GM08714 (cell line): ENCODE measurements around the gene BCL2.
"Not testable (repeated sequence)": the region's sequence is repeated elsewhere in the genome, so short reads cannot be mapped to it uniquely, and the experiment has no call there.

ENCODE experiments used
- H3K4me3 ChIP-seq: fragments of 200-500 bp; sonication (Bioruptor generic); 2 replicates; pipeline ENCODE4 v1.5.1; 2014; ENCODE audit warnings: mild to moderate bottlenecking, low read length, inconsistent platforms
- ZNF274 ChIP-seq: IDR thresholded peaks from 2 replicates; pipeline ENCODE4 v1.6.1; 2012; ENCODE audit warnings: mild to moderate bottlenecking, low read depth, low read length

Gene BCL2

DNA sequence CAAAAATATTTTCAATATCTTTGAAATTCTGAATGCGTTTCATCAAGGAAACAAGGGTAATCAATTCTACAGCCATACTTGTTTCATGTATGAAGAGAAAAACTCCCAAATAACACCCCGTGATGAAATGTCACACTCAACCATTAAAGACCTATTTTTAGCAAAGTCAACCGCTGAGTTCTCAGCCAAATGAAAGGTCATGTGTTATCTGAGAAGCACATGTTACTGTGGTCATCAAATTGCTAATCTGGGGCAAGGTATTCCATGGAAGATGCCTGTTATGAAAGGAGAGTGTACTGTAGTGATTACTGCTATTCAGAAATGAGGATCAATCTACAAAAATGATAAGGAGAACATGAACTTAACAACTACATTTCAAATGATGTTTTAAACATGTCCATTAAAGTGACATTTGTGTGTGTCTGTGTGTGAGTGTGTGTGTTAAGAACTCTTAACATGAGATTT lies 126.7 kb downstream of the BCL2 start:
- TF ChIP-seq ZNF274 = no peak

DNA sequence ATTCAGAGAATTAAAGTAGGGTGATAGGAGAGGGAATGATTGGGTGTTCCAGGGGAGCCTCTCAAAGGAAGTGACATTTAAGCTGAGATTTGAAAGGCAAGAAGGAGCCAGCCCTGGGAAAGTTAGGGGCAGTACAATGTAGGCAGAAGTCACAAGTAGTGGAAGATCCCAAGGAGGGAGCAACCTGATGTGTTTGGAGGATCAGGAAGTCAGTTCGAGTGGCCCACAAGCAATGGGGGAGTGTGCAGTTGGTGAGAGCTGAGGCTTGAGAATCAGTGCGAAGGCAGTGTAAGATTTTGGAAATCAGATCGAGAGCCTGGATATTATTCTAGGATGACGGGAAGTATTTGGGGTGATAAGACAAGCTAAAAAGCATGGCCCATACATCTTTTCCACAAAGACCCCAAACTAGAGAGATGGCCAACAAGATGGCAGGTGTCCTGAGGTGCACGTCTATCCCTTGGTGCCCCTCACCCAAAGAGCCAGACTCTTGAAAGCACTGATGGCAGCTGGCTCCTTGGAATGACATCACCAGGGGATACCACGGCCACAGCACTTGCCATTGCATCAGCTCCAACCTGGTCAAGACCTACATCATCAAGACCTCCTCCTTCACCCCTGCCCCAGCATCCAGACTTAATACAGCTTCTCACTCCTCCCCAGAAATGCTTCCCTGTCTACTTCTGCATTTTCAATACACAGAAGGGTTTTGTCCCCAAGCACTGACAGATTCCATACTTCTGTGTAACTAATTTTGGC lies 127.3 kb downstream of the BCL2 start:
- no peak overlapping the region for H3K4me3 ChIP-seq
- no peak for TF ChIP-seq ZNF274

More for the DNA sequence above, 126.7 kb downstream of the BCL2 start:
- H3K4me3 ChIP-seq = no peak overlapping the region

DNA sequence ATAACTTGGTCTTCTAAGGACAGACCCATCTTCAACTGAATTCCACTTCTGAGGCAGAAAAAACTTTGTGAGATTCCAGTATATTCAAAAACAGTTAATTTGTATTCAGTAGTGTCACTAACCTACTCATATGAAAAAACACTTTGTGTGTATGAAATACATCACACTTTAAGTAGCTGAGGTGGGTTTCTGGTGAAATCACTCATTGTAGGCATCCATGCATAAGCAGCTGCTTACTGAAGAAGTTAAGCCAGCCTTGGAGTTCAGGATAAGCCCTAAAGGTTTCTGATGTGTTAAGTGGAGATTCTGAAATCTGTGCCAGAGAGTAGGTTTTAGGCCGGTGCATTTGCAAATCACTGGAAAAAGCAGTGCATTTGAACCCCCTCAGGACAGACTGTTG lies 128.2 kb downstream of the BCL2 start:
- no peak for TF ChIP-seq ZNF274
- no peak overlapping the region for H3K4me3 ChIP-seq

DNA sequence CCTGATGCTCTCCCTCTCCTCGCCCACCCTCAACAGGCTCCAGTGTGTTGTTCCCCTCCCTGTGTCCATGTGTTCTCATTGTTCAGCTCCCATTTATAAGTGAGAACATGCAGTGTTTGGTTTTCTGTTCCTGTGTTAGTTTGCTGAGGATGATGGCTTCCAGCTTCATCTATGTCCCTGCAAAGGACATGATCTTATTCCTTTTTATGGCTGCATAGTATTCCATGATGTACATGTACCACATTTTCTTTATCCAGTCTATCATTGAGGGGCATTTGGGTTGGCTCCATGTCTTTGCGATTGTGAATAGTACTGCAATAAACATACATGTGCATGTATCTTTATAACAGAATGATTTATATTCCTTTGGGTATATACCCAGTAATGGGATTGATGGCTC lies 128.7 kb downstream of the BCL2 start:
- not testable (repeated sequence) for H3K4me3 ChIP-seq

DNA sequence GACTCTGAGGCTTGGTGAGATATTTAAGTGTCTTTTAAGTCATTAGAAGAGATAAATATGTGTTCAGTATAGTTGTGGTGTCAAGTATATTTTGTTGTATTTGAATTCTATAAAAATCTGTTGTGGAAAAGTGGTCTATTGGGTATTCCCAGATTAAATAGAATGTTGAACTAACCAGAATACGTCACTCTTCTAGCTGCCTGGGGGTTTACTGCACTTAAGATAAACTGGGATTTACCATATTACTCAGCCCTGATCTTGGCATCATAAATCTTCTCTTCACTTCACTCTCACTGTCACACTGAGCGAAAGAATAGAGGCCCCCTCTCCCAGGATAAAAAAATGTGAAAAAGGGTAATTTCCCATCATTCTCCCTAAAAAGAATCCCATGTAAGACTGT lies 129.8 kb downstream of the BCL2 start:
- no peak for TF ChIP-seq ZNF274
- no peak overlapping the region for H3K4me3 ChIP-seq

DNA sequence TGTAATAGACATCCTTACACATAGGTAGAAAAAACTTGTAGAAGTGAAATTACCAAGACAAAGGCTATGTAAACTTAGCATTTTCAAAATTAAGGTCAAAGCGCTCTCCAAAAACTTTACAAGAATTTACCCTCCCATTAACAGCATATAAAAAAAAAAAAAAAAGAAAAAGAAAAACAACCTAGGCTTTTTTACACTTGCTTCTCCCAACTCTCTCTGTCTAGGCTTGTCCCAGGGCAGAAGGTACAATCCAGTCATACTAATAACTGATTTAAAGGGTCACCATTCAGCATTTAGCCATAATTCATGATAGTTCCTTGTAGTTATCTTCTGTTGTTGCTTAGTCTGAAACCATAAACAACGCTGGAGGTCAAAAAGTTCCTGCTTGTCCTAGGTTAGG lies 130.5 kb downstream of the BCL2 start:
- TF ChIP-seq ZNF274 = no peak
- no peak overlapping the region for H3K4me3 ChIP-seq

DNA sequence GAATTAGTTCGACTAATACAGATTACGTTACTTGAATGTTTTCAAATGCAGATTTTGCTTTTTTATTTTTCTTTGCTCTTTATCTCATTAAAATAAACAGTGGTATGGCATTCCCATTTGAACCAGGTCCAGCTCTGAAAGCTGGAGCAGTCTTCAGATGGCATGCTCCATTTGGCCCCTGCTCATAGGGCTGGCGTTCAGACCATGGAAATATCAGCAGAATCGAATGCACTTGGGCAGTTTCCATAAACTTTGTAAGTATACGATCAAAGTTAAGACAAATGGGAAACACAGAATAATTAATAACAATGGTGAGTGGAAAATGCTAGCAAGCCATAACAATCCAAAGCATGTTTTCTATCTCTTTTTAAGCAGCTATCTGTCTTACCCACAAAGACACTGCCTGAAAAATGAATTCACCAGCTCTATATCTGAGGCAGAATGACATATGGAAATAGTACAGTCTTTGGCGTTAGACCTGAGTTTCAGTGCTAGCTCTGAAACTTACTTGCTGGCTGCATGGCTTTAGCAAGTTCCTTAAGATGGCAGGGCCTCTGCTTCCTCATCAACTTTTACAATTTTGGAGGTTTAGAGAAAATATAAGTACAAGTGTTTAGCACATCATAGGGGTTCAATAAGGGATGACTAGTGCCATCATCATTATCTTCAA lies 131.6 kb downstream of the BCL2 start:
- H3K4me3 ChIP-seq = no peak overlapping the region; the same call in 1 of the 2 replicates
- no peak for TF ChIP-seq ZNF274

DNA sequence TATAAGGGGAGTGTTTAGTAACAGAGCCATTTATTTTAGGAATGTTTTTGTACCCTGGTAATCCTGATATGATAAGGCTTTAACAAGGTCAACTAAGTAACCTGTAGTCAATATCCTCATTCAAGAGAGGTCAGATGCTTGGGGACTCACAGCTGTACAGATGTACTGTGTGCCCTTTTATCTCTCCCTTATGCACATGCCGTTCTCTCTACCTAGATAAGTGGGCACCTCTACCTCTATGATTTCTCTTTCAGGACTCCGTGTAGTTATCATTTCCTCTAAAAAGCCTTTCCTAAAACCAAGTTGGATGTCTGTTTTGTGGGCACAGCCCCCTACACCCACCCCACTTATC lies 132.4 kb downstream of the BCL2 start:
- no peak overlapping the region; the same call in 1 of the 2 replicates for H3K4me3 ChIP-seq
- no peak for TF ChIP-seq ZNF274

DNA sequence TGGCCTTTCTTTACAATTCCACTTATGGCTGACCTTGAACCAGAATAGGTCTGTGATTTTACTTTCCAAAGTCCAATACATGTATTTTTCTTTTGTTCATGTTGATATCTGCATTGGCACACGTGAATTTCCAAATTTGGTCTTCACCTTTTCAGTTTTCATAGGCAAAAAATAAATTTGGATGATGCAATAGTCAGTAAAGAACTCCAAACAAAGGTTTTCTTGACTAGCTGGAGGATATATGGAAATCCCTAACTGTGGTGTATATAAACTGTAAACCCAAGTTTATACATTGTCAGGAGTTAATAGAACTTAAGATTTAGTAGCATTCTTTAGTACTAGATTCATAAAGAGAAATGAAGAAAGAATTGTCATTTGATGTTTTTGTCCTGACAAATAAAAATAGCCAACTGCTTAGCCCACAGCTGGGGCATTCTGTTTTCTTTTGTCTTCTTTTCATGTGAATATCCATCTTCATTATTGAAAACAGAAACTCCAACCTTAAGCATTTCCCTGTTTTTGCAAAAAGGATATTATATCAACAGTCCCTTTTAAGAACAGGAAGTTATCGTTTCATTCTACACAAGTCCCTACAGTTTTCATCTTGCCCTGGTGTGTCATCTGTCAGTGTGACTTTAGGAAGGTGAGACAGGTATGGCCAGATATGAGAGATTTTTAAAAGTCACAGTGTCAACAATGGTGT lies 132.9 kb downstream of the BCL2 start:
- no peak for TF ChIP-seq ZNF274
- H3K4me3 ChIP-seq = no peak overlapping the region

DNA sequence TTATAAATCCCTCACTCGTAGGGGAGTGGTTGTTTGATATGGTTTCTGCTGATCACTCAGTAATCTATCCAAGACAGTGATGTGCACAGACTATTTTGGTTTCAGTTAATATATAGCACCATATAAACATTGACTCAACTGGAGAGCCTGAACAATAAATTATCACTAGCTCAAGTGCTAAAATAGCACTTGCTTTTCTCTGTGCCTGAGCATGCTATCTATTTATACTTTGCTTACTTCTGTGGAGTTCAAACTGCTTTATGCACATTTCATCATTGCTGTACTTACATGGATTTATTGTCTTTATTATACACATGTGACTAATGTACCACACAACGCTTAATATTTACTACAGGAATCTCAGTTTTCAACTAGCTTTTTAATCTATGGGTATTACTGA lies 133.6 kb downstream of the BCL2 start:
- H3K4me3 ChIP-seq = no peak overlapping the region

DNA sequence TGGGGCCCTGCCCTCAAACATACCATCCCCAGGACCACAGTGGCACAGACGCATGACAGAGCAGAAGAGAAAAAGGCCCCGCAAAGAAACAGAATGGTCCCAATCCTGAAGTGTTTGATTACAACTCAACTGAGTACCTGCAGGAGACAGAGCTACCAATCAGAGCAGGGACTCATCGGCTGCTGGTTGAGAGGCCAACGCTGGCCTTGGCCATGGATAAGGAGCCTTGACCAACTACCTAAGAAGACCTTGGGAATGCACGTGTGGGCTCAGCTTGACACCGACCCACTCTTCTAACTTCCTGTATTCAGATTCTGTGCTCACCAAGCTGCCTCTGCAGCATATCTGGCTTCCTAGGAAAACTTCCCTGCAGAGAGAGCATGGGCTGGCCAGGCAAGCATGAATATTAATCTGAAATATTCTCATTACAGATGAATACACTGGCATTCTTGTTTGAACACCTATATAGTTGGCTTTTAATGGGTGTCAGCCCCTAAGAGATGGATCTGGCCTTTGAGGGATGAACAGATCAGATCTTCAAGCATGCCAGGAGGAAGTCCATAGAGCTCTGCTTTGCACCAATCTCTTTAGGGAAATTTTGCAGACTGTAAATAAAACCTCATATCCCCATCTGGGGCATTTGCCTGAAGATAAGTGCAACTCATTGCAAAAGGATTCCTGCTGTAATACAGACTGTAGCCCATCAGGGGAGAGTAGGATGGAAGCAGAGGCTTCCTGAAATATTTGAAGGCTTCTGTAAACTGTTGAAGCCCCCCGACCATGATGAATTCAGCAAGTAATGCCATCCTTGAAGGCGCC lies 135.4 kb downstream of the BCL2 start:
- H3K4me3 ChIP-seq = no peak overlapping the region
- no peak for TF ChIP-seq ZNF274

More for the DNA sequence above, 133.6 kb downstream of the BCL2 start:
- no peak for TF ChIP-seq ZNF274

DNA sequence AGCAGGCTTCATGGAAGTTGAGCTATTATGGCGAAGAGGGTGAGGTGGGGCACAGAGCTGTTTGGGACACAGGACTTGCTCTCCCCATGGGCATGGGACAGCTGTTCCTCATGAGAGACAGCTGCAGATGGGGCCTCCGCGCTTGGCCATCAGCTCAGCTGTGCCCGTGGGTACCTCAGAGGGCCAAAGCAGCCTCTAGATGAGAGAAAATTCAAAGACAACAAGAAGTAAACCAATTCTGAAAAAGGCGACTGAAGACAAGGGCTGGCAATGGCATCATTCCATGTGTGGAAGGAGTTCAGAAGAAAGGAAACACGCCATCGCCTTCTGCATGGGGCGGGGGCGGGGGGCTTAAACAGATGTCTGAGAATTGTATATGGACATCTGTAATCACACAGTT lies 136.2 kb downstream of the BCL2 start:
- no peak for TF ChIP-seq ZNF274
- no peak overlapping the region for H3K4me3 ChIP-seq

DNA sequence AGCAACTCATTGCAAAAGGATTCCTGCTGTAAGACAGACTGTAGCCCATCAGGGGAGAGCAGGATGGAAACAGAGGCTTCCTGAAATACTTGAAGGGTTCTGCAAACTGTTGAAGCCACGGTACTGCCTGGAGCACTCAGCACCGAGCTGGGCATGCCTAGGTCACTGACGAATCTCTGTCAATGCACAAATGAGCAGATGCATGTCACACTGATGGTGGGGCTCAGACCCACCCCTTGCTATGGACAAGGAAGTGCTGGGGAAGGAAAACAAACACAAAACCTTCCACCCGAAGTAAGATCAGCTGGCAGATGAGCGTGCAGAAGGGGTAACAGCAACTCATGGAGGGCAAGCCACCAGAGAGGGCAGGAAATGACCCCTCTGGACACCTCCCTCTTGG lies 136.7 kb downstream of the BCL2 start:
- no peak for TF ChIP-seq ZNF274

DNA sequence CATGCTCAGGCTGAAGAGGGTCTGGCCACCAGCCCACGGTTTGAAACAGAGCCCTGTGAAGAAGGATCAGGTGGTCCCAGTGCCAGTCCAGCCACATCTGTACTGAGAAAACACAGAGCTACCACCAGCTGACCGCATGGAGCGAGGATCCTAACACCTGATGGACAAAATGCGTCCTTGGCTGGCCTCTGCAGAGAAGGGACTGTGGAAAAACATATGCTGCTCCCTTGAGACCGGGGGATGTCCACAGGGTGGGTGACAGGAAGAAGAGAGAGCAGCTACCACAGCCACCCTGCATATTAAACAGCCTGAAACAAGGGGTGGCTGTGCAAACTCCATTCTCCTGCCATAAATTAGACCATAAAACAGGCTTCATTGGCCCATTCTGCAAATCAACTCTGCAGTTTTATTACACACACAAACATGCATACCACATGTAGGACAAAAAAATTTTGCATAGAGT lies 137.2 kb downstream of the BCL2 start:
- no peak overlapping the region for H3K4me3 ChIP-seq
- no peak for TF ChIP-seq ZNF274

More for the DNA sequence above, 136.7 kb downstream of the BCL2 start:
- H3K4me3 ChIP-seq = no peak overlapping the region

DNA sequence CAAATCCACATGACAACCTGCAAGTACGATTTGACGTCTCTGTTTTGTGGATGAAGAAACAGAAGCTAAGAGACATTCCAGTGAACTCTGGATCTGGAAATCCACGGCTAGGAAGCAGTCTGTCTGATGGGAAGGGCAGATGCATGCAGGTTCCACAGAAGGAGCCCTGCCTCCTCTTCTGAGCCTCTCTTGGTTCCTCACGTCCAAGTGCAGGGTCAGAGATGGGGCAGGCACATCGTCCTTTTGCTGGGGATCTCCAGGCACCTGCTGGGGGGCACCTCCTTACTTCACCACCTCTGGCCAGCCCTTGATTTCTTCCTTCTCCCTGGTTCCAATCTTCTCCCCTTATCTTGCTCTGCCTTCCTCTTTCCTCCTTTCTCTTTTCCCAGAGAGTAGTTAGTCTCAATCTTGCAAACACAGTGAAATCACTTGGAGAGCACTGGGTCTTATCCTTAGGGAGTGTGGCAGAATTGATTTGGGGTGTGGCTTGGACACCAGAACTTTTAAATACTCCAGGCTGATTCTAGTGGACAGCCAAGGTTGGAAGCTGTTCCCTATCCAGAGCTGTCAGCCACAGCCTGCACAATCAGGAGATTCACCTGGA lies 137.8 kb downstream of the BCL2 start:
- no peak for TF ChIP-seq ZNF274
- H3K4me3 ChIP-seq = no peak overlapping the region
